ENCODE data around the gene RPH3AL. TPM values are rescaled to one million over a fixed set of nuclear protein-coding genes. Genes with fewer than 3 reads are reported as not detected.

The RPH3AL gene
- total RNA-seq, 1 donor from 2014 or later, result 44.2 TPM

- DNase-seq (ENCODE audit: low spot score in 2 of 2), result no peak
- intact Hi-C loops (cut with DNase I), result no loop called here
- Histone ChIP-seq H3K4me1 (no peaks in the 10 kb centered on the region), H3K4me3 (no peak overlapping the region), H3K27me3 (no peaks in the 10 kb centered on the region), H3K36me3 (no peaks in the 10 kb centered on the region), H3K27ac (no peak overlapping the region), H3K9me3 (no peaks in the 10 kb centered on the region)
- TF ChIP-seq CTCF (IDR thresholded peaks at IDR 0.05), result no peak
These were observed 29.4 kb downstream of the RPH3AL start for GRCh38 chr17:323181-323580.

DNA sequence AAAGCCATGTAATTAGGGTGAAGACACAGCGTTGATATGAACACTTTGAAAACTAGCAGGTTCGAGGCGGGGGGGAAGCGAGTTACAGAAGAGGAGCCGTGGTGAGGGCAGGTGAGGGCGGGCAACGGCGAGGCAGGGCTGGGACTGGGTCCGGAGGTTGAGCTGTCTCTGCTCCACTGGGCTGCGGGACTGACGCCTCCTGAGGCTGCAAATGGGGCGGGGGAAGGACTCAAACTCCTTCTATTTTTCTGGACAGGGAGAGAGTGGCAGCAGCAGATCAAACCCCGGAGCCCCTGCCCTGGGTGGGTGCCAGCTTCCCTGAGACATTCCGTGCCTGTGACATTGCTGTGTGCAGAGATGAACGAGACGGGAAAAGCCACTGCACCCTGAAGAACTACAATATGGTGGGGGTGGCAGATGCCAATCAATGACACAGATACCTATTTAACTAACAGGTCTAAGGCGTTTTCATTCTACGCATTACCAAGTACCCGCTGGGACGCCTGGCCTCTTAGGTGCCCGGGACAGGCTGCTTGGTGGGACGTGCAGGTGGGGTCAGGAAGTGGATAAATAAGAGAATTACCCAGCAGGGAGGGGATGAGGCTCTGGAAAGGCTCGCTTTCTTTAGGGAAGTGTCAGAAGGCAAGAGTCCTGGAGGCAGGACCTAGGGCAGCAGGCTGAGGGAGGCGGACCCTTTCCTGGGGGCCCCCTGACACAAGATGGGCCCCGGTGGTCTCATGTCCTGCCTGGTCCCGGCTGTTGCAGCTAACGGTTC lies 30.4 kb downstream of the RPH3AL start:
- no peaks in the 10 kb centered on the region for H3K27me3 ChIP-seq
- H3K4me3 ChIP-seq, result no peak overlapping the region
- H3K27ac ChIP-seq, result no peak overlapping the region
- no peaks in the 10 kb centered on the region for H3K9me3 ChIP-seq
- DNase-seq (ENCODE audit: low spot score in 2 of 2), result no peak
- no peaks in the 10 kb centered on the region for H3K4me1 ChIP-seq
- TF ChIP-seq CTCF (IDR thresholded peaks at IDR 0.05), result no peak
- H3K36me3 ChIP-seq, result no peaks in the 10 kb centered on the region
- intact Hi-C loops (cut with DNase I), result no loop called here

DNA sequence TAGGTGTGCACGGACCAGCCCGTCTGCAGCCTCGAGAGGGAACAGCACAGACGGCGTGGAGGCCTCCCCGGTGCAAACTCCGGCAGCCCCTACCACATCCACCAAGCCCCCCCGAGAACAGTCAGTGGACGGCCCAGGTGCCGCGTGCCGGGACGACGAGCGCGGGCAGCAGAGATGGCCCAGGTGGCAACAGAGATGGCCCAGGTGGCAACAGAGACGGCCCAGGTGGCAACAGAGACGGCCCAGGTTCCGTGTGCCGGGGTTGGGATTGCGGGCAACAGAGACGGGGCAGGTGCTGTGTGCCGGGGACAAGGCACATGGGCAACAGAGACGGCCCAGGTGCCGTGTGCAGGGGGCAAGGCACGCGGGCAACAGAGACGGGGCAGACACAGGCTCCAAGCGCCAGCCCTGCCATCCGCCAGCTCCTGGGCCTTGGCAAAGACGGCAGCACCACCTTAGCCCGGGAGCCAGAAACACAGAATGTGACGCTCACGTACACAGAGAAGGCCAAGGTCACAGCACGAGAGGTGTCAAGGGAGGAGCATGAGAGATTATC lies 31.1 kb downstream of the RPH3AL start:
- H3K27me3 ChIP-seq, result no peaks in the 10 kb centered on the region
- H3K36me3 ChIP-seq, result no peaks in the 10 kb centered on the region
- H3K27ac ChIP-seq, result no peak overlapping the region
- H3K4me3 ChIP-seq, result no peak overlapping the region
- no peak for DNase-seq (ENCODE audit: low spot score in 2 of 2)
- no peaks in the 10 kb centered on the region for H3K9me3 ChIP-seq
- H3K4me1 ChIP-seq, result no peaks in the 10 kb centered on the region
- intact Hi-C loops (cut with DNase I), result no loop called here
- no peak for TF ChIP-seq CTCF (IDR thresholded peaks at IDR 0.05)

DNA sequence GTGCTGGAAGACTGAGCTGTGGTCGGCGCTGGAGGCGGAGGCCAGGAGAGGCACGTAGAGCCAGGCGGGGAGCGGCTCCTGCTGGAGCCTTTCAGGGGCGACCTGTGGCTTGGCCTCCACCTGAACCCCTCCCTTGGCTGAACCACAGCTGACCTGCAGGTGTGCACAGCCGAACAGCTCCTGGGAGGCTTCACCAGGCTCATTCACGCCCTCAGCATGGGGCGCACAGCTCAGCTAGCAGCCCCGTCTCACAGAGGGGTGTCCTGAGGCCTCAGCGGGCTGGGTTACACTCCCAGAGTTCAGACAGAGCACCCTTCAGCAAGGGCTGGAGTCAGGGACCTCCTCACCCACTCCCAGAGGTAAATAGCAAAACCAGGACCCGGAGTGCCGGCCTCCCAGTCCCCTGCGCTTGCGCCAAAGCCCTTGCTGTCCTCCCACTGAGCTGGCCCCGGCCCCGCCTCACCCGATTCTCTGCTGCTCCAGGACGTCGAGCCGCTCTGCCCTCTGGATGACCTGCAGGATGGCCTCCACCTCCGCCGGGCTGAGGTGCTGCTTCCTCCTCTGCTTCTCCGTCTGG lies 31.7 kb downstream of the RPH3AL start:
- intact Hi-C loops (cut with DNase I), result no loop called here
- DNase-seq (ENCODE audit: low spot score in 2 of 2), result no peak

GRCh38 chr17:320139-320538 lies 32.5 kb downstream of the RPH3AL start:
- intact Hi-C loops (cut with DNase I), result no loop called here
- no peak overlapping the region for H3K4me3 ChIP-seq
- no peaks in the 10 kb centered on the region for H3K36me3 ChIP-seq
- no peaks in the 10 kb centered on the region for H3K4me1 ChIP-seq
- TF ChIP-seq CTCF (IDR thresholded peaks at IDR 0.05), result no peak
- H3K27me3 ChIP-seq, result no peaks in the 10 kb centered on the region
- DNase-seq (ENCODE audit: low spot score in 2 of 2), result no peak
- no peak overlapping the region for H3K27ac ChIP-seq
- no peaks in the 10 kb centered on the region for H3K9me3 ChIP-seq

More for the DNA sequence above, 31.7 kb downstream of the RPH3AL start:
- no peaks in the 10 kb centered on the region for H3K4me1 ChIP-seq
- no peaks in the 10 kb centered on the region for H3K9me3 ChIP-seq
- TF ChIP-seq CTCF (IDR thresholded peaks at IDR 0.05), result no peak
- no peak overlapping the region for H3K4me3 ChIP-seq
- no peaks in the 10 kb centered on the region for H3K27me3 ChIP-seq
- H3K27ac ChIP-seq, result no peak overlapping the region
- H3K36me3 ChIP-seq, result no peaks in the 10 kb centered on the region

All from ascending aorta (tissue), 2 donors.